Lower leg skin (tissue), 3 donors: ENCODE measurements around the gene GPR162.

Source experiments
- CTCF ChIP-seq, 3 donors: fragments of 450-650 bp; IDR thresholded peaks; one replicate each; pipeline ENCODE4 v1.5.1; 2016; ENCODE audit warnings: antibody characterized with exemption in 3 of 3, mild to moderate bottlenecking in 3 of 3, moderate library complexity in 2 of 3
- POLR2A ChIP-seq, 2 donors: fragments of 450-650 bp; IDR thresholded peaks; one replicate each; pipeline ENCODE4 v1.6.1; 2016 to 2017; ENCODE audit warnings: antibody characterized with exemption in 2 of 2, mild to moderate bottlenecking in 1 of 2, moderate library complexity in 1 of 2

- TF ChIP-seq POLR2A (IDR thresholded peaks at IDR 0.05) (no peak), CTCF (IDR thresholded peaks at IDR 0.05) (no peak)
Observed at GRCh38 chr12:6820166-6820565, 1.5 kb upstream of the GPR162 start.
